Mesendoderm (in vitro differentiated cells): ENCODE measurements around the gene MGAT5.

Source experiments
- DNase-seq: peaks from one replicate; pipeline ENCODE4 v3.0.0; 2013
- H2AK5ac ChIP-seq: 2 replicates; pipeline ENCODE4 v1.6.1; 2013; ENCODE audit warnings: low read length, inconsistent platforms
- H2BK120ac ChIP-seq: 2 replicates; pipeline ENCODE4 v1.6.1; 2013; ENCODE audit warnings: low read depth, mild to moderate bottlenecking, low read length, moderate library complexity, mixed read lengths
- H2BK15ac ChIP-seq: replicated peaks from 2 replicates; pipeline ENCODE4 v1.6.1; 2013; ENCODE audit warnings: low read depth, mild to moderate bottlenecking, moderate library complexity
- H2BK5ac ChIP-seq: 2 replicates; pipeline ENCODE4 v1.6.1; 2013; ENCODE audit warnings: low read length, inconsistent platforms
- H3K18ac ChIP-seq: 2 replicates; pipeline ENCODE4 v1.6.1; 2013; ENCODE audit warnings: mild to moderate bottlenecking, low read length, mixed read lengths
- H3K23ac ChIP-seq: one replicate; pipeline ENCODE4 v1.6.1; 2013; ENCODE audit warnings: low read length
- H3K27ac ChIP-seq: 2 replicates; pipeline ENCODE4 v1.5.1; 2013; ENCODE audit warnings: low read depth, mild to moderate bottlenecking, inconsistent platforms, low read length, moderate library complexity
- H3K27me3 ChIP-seq: 2 replicates; pipeline ENCODE4 v1.6.1; 2013; ENCODE audit warnings: low read length, control low read depth, mild to moderate bottlenecking, inconsistent platforms; ENCODE audit not compliant: insufficient read depth, poor library complexity
- H3K36me3 ChIP-seq: 2 replicates; pipeline ENCODE4 v1.6.1; 2013; ENCODE audit warnings: low read length, inconsistent platforms; ENCODE audit not compliant: control insufficient read depth, insufficient read depth
- H3K4ac ChIP-seq: one replicate; pipeline ENCODE4 v1.6.1; 2013; ENCODE audit warnings: low read depth, mild to moderate bottlenecking, low read length, moderate library complexity
- H3K4me1 ChIP-seq: 2 replicates; pipeline ENCODE4 v1.6.1; 2013; ENCODE audit warnings: low read depth, low read length, inconsistent platforms; ENCODE audit not compliant: control insufficient read depth
- H3K4me2 ChIP-seq: 2 replicates; pipeline ENCODE4 v1.6.1; 2013; ENCODE audit warnings: low read length
- H3K4me3 ChIP-seq: 2 replicates; pipeline ENCODE4 v1.5.1; 2013; ENCODE audit warnings: mild to moderate bottlenecking, low read length
- H3K56ac ChIP-seq: one replicate; pipeline ENCODE4 v1.6.1; 2013; ENCODE audit warnings: low read length
- H3K79me1 ChIP-seq: 2 replicates; pipeline ENCODE4 v1.6.1; 2013; ENCODE audit warnings: low read length, inconsistent platforms
- H3K79me2 ChIP-seq: 2 replicates; pipeline ENCODE4 v1.6.1; 2013; ENCODE audit warnings: mild to moderate bottlenecking, low read length; ENCODE audit not compliant: control insufficient read depth, insufficient read depth
- H3K9ac ChIP-seq: 2 replicates; pipeline ENCODE4 v1.6.1; 2013; ENCODE audit warnings: low read length, inconsistent platforms
- H4K5ac ChIP-seq: one replicate; pipeline ENCODE4 v1.6.1; 2013; ENCODE audit warnings: low read length
- H4K8ac ChIP-seq: one replicate; pipeline ENCODE4 v1.6.1; 2013; ENCODE audit warnings: low read depth, mild to moderate bottlenecking, control low read depth, low read length, moderate library complexity
- WGBS: extraction: QIAGEN DNeasy Blood & Tissue Kit; methylation state at CpG from one replicate; pipeline ENCODE4 v1.1.7; 2013; ENCODE audit warnings: low lambda C conversion rate, missing lambda C conversion rate; ENCODE audit not compliant: insufficient coverage; ENCODE audit errors: extremely low coverage; 5-methylcytosine and 5-hydroxymethylcytosine counted together

Gene MGAT5

DNA sequence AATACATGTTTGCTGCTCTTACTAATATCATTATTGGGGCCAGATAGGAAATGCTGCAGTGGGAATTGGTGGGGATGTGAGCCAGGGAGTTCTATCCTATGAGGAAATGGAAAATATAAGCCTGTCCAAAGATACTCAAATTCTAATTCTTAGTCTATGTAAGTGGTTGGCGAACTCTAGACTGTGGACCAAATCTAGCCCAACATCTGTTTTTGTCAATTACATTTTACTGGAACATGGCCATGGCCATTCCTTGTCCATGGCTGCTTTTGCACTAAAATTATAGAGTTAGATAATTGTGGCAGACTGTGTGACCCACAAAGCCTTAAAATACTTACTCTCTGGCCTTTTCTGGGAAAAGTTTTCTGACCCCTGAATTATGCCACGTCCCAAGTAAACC lies 113.3 kb downstream of the MGAT5 start:
- Histone ChIP-seq H3K27ac (no peak overlapping the region), H3K18ac (no peak overlapping the region), H2BK5ac (no peak overlapping the region), H3K36me3 (no peaks in the 10 kb centered on the region), H4K5ac (no peak overlapping the region), H3K4me1 (no peaks in the 10 kb centered on the region), H2AK5ac (no peak overlapping the region), H3K4me3 (no peak overlapping the region), H3K9ac (no peak overlapping the region), H3K23ac (no peak overlapping the region), H3K27me3 (no peaks in the 10 kb centered on the region), H2BK120ac (no peak overlapping the region), H2BK15ac (no peak overlapping the region), H3K79me1 (no peaks in the 10 kb centered on the region), H3K79me2 (no peaks in the 10 kb centered on the region), H3K56ac (no peak overlapping the region), H3K4me2 (no peak overlapping the region), H3K4ac (no peak overlapping the region), H4K8ac (no peak overlapping the region)
- DNase-seq: no peak
- WGBS: no CpG with 5 or more reads among the region's 2 CpGs

DNA sequence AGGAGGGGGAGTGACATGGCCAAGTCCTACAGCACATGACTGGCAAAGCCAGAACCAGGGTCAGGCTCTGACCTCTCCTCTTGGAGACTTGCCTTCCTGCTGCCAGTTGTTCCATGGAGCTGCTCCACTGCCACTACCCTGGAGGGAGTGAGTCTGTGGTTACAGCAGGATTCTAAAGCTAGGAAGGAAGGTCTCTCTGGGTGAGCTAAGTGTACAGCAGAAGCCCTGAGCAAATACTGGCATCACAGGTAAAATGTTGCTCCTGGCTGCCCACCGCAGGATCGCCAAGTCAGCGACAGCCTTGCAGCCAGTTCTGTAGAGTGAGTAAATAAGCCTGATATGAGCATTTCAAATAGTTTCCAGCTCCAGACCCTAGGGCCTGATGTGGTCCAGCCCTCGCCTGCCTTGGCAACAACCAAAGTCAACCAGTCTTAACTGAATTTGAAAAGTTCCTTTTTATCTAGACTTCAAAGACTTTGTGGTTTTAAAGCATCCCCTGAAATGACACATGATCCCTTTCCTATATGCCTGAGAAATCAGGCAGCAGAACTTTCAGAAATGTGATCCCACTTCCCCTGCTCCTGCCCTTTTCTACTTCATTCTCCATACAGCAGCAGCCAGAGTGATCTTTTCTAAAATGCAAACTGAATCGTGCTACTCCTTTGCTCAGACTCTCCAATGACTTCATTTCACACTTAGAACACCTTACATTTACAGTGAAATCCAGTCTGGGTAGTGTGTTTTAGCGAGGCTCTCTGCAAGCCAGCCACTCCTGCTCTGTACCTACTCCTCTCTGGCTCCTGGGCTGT lies 114.3 kb downstream of the MGAT5 start:
- no peak overlapping the region for H3K4me2 ChIP-seq
- H3K4ac ChIP-seq: no peak overlapping the region
- H4K5ac ChIP-seq: no peak overlapping the region
- H3K4me1 ChIP-seq: no peaks in the 10 kb centered on the region
- H3K36me3 ChIP-seq: no peaks in the 10 kb centered on the region
- no peak for DNase-seq
- H3K79me1 ChIP-seq: no peaks in the 10 kb centered on the region
- H2BK5ac ChIP-seq: no peak overlapping the region
- H3K27me3 ChIP-seq: no peaks in the 10 kb centered on the region
- no peak overlapping the region for H2AK5ac ChIP-seq
- H2BK15ac ChIP-seq: no peak overlapping the region
- no peak overlapping the region for H3K18ac ChIP-seq
- H3K9ac ChIP-seq: no peak overlapping the region
- H3K23ac ChIP-seq: no peak overlapping the region
- H3K79me2 ChIP-seq: no peaks in the 10 kb centered on the region
- WGBS: no CpG with 5 or more reads among the region's 6 CpGs
- no peak overlapping the region for H3K56ac ChIP-seq
- H2BK120ac ChIP-seq: no peak overlapping the region
- H4K8ac ChIP-seq: no peak overlapping the region
- no peak overlapping the region for H3K4me3 ChIP-seq
- H3K27ac ChIP-seq: no peak overlapping the region

DNA sequence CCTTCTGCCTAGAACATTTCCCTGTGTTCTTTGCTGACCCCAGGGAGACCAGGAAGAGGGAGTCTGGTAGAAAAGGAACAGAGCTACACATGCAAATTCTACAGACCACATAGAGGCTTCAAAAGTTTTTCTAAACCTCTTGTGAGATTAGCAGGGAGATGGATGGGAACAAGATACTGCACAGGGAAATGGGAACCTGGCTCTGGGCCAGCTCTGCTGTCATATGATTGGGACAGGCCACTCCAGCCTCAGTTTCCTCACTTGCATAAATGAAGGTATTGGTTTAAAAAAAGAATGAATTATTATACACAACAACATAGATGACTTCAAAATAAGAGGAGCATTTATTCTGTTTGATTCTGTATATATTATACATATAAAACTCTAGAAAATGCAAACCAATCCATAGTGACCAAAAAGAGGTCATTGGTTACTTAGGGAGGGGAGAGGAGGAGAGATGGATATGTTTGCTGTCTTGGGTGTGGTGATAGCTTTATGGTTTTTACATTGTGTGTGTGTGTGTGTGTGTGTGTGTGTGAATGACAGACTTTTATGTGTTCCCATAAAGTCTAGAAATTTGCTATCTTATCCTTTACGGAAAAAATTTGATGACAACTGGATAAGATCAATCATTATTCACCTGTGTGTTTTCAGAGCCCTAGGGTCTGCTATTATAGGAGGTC lies 115.5 kb downstream of the MGAT5 start:
- Histone ChIP-seq H3K56ac (no peak overlapping the region), H2AK5ac (no peak overlapping the region), H3K4me2 (no peak overlapping the region), H3K4ac (no peak overlapping the region), H3K18ac (no peak overlapping the region), H3K36me3 (no peaks in the 10 kb centered on the region), H3K79me2 (no peaks in the 10 kb centered on the region), H4K8ac (no peak overlapping the region), H2BK15ac (no peak overlapping the region), H3K23ac (no peak overlapping the region), H3K4me1 (no peaks in the 10 kb centered on the region), H3K79me1 (no peaks in the 10 kb centered on the region), H3K4me3 (no peak overlapping the region), H2BK5ac (no peak overlapping the region), H3K27me3 (no peaks in the 10 kb centered on the region), H4K5ac (no peak overlapping the region), H3K9ac (no peak overlapping the region), H3K27ac (no peak overlapping the region), H2BK120ac (no peak overlapping the region)
- no CpG with 5 or more reads among the region's 1 CpG for WGBS
- DNase-seq: no peak

DNA sequence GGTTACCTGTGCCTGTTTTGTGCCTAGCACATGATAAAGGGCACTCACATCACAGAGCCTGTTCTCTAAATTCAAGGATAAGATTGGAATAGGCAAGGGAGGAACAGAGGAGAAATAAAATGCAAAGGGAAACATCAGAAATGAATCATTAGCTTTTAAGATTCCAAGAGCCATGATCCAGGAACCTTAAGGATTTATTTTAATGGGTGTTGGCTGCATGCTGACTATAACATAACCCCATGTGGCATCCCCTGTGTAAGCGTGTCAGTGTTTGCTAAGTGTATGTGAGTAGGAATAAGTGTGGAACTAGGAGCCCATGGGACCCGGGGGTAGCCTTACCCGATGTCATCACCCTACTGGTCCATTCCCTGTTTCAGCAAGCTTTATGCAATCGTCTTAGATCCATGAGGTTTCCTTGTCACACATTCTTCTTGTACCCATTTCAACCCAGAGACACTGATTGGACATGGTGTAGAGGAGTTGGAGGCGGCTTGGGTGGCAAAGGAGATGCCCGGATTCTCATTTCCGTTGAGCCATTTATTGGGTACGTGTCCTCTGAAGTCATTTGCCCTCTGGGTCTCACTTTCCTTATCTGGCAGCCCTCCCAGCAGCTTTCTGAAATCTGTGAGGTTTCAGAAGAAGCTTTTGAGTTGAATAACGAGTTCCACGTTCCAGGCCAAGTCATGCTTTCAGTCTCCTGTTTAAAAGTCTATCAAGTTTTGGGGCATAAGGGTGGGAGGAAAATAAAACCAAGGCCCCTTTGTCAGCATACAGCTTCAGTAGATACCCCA lies 117.0 kb downstream of the MGAT5 start:
- no peak overlapping the region for H2BK120ac ChIP-seq
- H3K36me3 ChIP-seq: no peaks in the 10 kb centered on the region
- no peaks in the 10 kb centered on the region for H3K4me1 ChIP-seq
- H3K18ac ChIP-seq: no peak overlapping the region
- no peak overlapping the region for H3K56ac ChIP-seq
- no peaks in the 10 kb centered on the region for H3K27me3 ChIP-seq
- no peak overlapping the region for H3K4ac ChIP-seq
- no peak overlapping the region for H3K23ac ChIP-seq
- H4K8ac ChIP-seq: no peak overlapping the region
- H3K4me3 ChIP-seq: no peak overlapping the region
- H3K27ac ChIP-seq: no peak overlapping the region
- no peak overlapping the region for H4K5ac ChIP-seq
- H3K4me2 ChIP-seq: no peak overlapping the region
- H2BK15ac ChIP-seq: no peak overlapping the region
- no peak for DNase-seq
- H2AK5ac ChIP-seq: no peak overlapping the region
- H3K9ac ChIP-seq: no peak overlapping the region
- no peaks in the 10 kb centered on the region for H3K79me2 ChIP-seq
- no peak overlapping the region for H2BK5ac ChIP-seq
- no CpG with 5 or more reads among the region's 10 CpGs for WGBS
- no peaks in the 10 kb centered on the region for H3K79me1 ChIP-seq

DNA sequence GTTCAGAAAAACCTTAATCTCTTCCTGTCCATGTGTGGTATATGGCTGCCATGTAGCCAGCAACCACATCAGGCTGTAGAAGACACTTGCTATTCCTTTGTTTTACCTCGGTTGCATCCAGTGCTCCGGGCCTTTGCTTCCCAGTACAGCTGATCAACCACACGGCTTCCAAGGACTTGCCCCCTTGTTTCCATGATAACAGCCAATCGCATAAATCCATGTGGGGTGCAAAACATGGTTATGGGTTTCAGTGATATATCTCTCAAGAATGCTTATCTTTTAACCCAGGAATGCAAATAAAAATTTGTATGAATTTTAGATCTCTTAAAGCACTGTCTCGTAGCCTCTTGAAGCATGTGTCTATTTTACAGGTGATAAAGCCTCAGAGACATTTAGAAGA lies 118.3 kb downstream of the MGAT5 start:
- no peak overlapping the region for H2AK5ac ChIP-seq
- no peak overlapping the region for H3K9ac ChIP-seq
- no peak overlapping the region for H2BK15ac ChIP-seq
- H3K79me2 ChIP-seq: no peaks in the 10 kb centered on the region
- H3K4me1 ChIP-seq: no peaks in the 10 kb centered on the region
- no peak overlapping the region for H3K4me2 ChIP-seq
- no peak overlapping the region for H4K8ac ChIP-seq
- no peak for DNase-seq
- H2BK120ac ChIP-seq: no peak overlapping the region
- no peak overlapping the region for H3K18ac ChIP-seq
- no peak overlapping the region for H3K56ac ChIP-seq
- WGBS: no CpG with 5 or more reads among the region's 5 CpGs
- H4K5ac ChIP-seq: no peak overlapping the region
- no peak overlapping the region for H3K4ac ChIP-seq
- no peak overlapping the region for H3K27ac ChIP-seq
- H3K27me3 ChIP-seq: no peaks in the 10 kb centered on the region
- H3K36me3 ChIP-seq: no peaks in the 10 kb centered on the region
- H3K4me3 ChIP-seq: no peak overlapping the region
- H3K79me1 ChIP-seq: no peaks in the 10 kb centered on the region
- H2BK5ac ChIP-seq: no peak overlapping the region
- H3K23ac ChIP-seq: no peak overlapping the region
